Heart right ventricle (tissue), 16 donors: ENCODE measurements around the gene IKZF4. TPM values are rescaled to one million over a fixed set of nuclear protein-coding genes. Genes with fewer than 3 reads are reported as not detected.
"Not testable (repeated sequence)": the region's sequence is repeated elsewhere in the genome, so short reads cannot be mapped to it uniquely, and the experiment has no call there.

Source experiments
- ATAC-seq, 8 donors: fragments of 200-7000 bp; cut with Tn5 transposase; one replicate each; pipeline ENCODE4 v1.9.1; 2020; ENCODE audit warnings: mild to moderate bottlenecking in 8 of 8, moderate library complexity in 8 of 8, moderate number of reproducible peaks in 1 of 8
- DNase-seq, 2 donors: peaks; one replicate each; pipeline ENCODE4 v3.0.0-alpha.2; 2020
- H3K27ac ChIP-seq, 10 donors: fragments of 200-600 bp; sonication (generic) in 2 of 10; one replicate each; pipeline versions ENCODE4 v1.5.0 to v1.8.0; 2020 to 2022; ENCODE audit warnings: mild to moderate bottlenecking in 3 of 10
- H3K27me3 ChIP-seq, 7 donors: fragments of 200-600 bp; one replicate each; pipeline ENCODE4 v1.8.0; 2021 to 2022; ENCODE audit warnings: mild to moderate bottlenecking in 2 of 7
- H3K36me3 ChIP-seq, 9 donors: fragments of 200-600 bp; sonication (generic) in 1 of 9; one replicate each; pipeline versions ENCODE4 v1.5.0 to v1.8.0; 2020 to 2022; ENCODE audit warnings: mild to moderate bottlenecking in 2 of 9
- H3K4me1 ChIP-seq, 9 donors: fragments of 200-600 bp; sonication (generic) in 1 of 9; one replicate each; pipeline versions ENCODE4 v1.5.0 to v1.8.0; 2020 to 2022; ENCODE audit warnings: mild to moderate bottlenecking in 4 of 9
- H3K4me3 ChIP-seq, 10 donors: fragments of 200-600 bp; sonication (generic) in 2 of 10; one replicate each; pipeline versions ENCODE4 v1.5.0 to v1.8.0; 2020 to 2022; ENCODE audit warnings: mild to moderate bottlenecking in 7 of 10, moderate library complexity in 2 of 10
- H3K9me3 ChIP-seq, 11 donors: fragments of 200-600 bp in 10 of 11; sonication (generic) in 2 of 11; one replicate each; pipeline versions ENCODE4 v1.5.0 to v1.8.0; 2013 to 2022; ENCODE audit warnings: mild to moderate bottlenecking in 2 of 11, control low read depth in 1 of 11, moderate library complexity in 1 of 11
- CTCF ChIP-seq, 9 donors: fragments of 200-600 bp; sonication (generic) in 2 of 9; IDR thresholded peaks; one replicate each; pipeline versions ENCODE4 v1.5.0 to v1.8.0; 2021 to 2022; ENCODE audit warnings: antibody characterized with exemption in 9 of 9, mild to moderate bottlenecking in 5 of 9, moderate library complexity in 1 of 9
- WGBS, 2 donors: extraction: QIAGEN DNeasy Blood & Tissue Kit; methylation state at CpG; one replicate each; pipeline ENCODE4 v1.1.7; 2013; ENCODE audit warnings: inconsistent platforms in 1 of 2; 5-methylcytosine and 5-hydroxymethylcytosine counted together
- intact Hi-C, 10 donors: fragments of 100-400 bp; cut with DNase I; formaldehyde crosslinking; loops; one replicate each; pipeline versions ENCODE4 v1.11.1 to v1.14.2; 2022
- polyA plus RNA-seq, 2 donors: library from polyadenylated mRNA; stranded (reverse); fragments of 200-250 nt; gene quantifications; one replicate each; pipeline ENCODE4 v1.2.3, GENCODE V29; 2013
- total RNA-seq, 10 donors: library from RNA; stranded (reverse); fragmentation: NEBNext Ultra II Directional in 3 of 10; extraction: Animal tissue kit (Norgen Biotek cat#: 25700) in 3 of 10; gene quantifications; one replicate each; pipeline versions ENCODE4 v1.2.1 to v1.2.4, GENCODE V29; 2021 to 2023
- donor health status: Arrhythmogenic right ventricular cardiomyopathy.
- donor health status: ischemic (EF 13 %, LVEDD 7.1; RV severe dilation, severe dysfunction).
- donor health status: healthy with polysubstance abuse.
- donor health status: DM: no; HTN: yes; CAD: no.
- donor health status: DM: no; HTN: no; CAD: no.
- donor health status: ischemic (EF 25% LVEDD 6.9; RV normal size, moderate dysfunction).
- donor health status: ischemic (EF 25% LVEDD 5.7; RV mildly dilated, moderate dysfunction).
- donor health status: healthy.
- donor health status: DM: yes; HTN: yes; CAD: no.
- donor health status: Ischemic cardiomyopathy.
- donor health status: ischemic (EF 35%, LVEDD 5.7; RV mildly dilated, moderate dysfunction).
- donor health status: nonischemic (EF 11% LVEDD 7.7; RV severe dilation, severe dysfunction).
- donor health status: DM: yes; HTN: yes; CAD: no.
- donor health status: PGD.
- donor health status: ischemic (EF 29% LVEDD 5.4; RV normal size, mild dysfunction).
- donor health status: nonischemic (EF 23%, LVEDD 6.1; RV moderate dilation, normal function).

Gene IKZF4
- total and polyA plus RNA-seq, 12 donors: 1.6 to 10.1 (median 7.1) TPM

GRCh38 chr12:56053407-56053893, 32.6 kb downstream of the IKZF4 start:
- ATAC-seq (no peak), DNase-seq (no peak)
- H3K27ac ChIP-seq: no peak overlapping the region
- no peaks in the 10 kb centered on the region for H3K4me1 ChIP-seq
- H3K36me3 ChIP-seq: no peaks in the 10 kb centered on the region
- H3K4me3 ChIP-seq: no peak overlapping the region
- intact Hi-C loops: no loop called here
- WGBS, 2 donors: 81 to 85% methylated on average over 6 of the region's 6 CpGs
- H3K27me3 ChIP-seq: no peaks in the 10 kb centered on the region
- H3K9me3 ChIP-seq: no peaks in the 10 kb centered on the region
- no peak for TF ChIP-seq CTCF (IDR thresholded peaks at IDR 0.05)

- intact Hi-C loops: loop anchor here in 1 of 10 donors (5.0 kb wide), 1 partner anchor 37 kb away; no protein-coding TSS in a partner anchor
- H3K4me3 ChIP-seq, H3K9me3 ChIP-seq, H3K4me1 ChIP-seq, DNase-seq, H3K27ac ChIP-seq, H3K36me3 ChIP-seq, ATAC-seq, H3K27me3 ChIP-seq: not testable (repeated sequence)
- 89 to 92% methylated on average over 8 of the region's 8 CpGs for WGBS, 2 donors
Observed at GRCh38 chr12:56059964-56060363, 39.1 kb downstream of the IKZF4 start.

GRCh38 chr12:56061982-56062381, 41.1 kb downstream of the IKZF4 start:
- Histone ChIP-seq H3K36me3 (no peaks in the 10 kb centered on the region), H3K4me3 (no peak overlapping the region), H3K27me3 (no peaks in the 10 kb centered on the region), H3K4me1 (no peaks in the 10 kb centered on the region), H3K27ac (no peak overlapping the region), H3K9me3 (no peaks in the 10 kb centered on the region)
- intact Hi-C loops: no loop called here
- DNase-seq (no peak), ATAC-seq (no peak)
- WGBS, 2 donors: 72 to 79% methylated on average over 5 of the region's 5 CpGs
- TF ChIP-seq CTCF (IDR thresholded peaks at IDR 0.05): no peak

GRCh38 chr12:56062996-56063395, 42.2 kb downstream of the IKZF4 start:
- ATAC-seq (no peak), DNase-seq (no peak)
- Histone ChIP-seq H3K4me1 (no peaks in the 10 kb centered on the region), H3K9me3 (no peaks in the 10 kb centered on the region), H3K36me3 (no peaks in the 10 kb centered on the region), H3K27ac (no peak overlapping the region), H3K4me3 (no peak overlapping the region), H3K27me3 (no peaks in the 10 kb centered on the region)
- intact Hi-C loops: no loop called here
- no peak for TF ChIP-seq CTCF (IDR thresholded peaks at IDR 0.05)

GRCh38 chr12:56071648-56072047, 50.8 kb downstream of the IKZF4 start:
- H3K27me3 ChIP-seq: no peaks in the 10 kb centered on the region
- ATAC-seq (no peak), DNase-seq (no peak)
- no peaks in the 10 kb centered on the region for H3K9me3 ChIP-seq
- no peak overlapping the region for H3K27ac ChIP-seq
- no peaks in the 10 kb centered on the region for H3K36me3 ChIP-seq
- no peak for TF ChIP-seq CTCF (IDR thresholded peaks at IDR 0.05)
- 79 to 81% methylated on average over 4 of the region's 4 CpGs for WGBS, 2 donors
- H3K4me1 ChIP-seq: no peaks in the 10 kb centered on the region
- intact Hi-C loops: no loop called here
- no peak overlapping the region for H3K4me3 ChIP-seq
